K562 (cell line): ENCODE measurements around the gene KMO. TPM values are rescaled to one million over a fixed set of nuclear protein-coding genes. Genes with fewer than 3 reads are reported as not detected.
A peak's percentile ranks its signal among the peaks of the same experiment; 100 is the strongest.

ENCODE experiments used
- DACH1 ChIP-seq: fragments of 450-650 bp; IDR thresholded peaks from 2 replicates; pipeline ENCODE4 v1.6.1; 2018; ENCODE audit not compliant: partially characterized antibody
- ILK ChIP-seq: fragments of 450-650 bp; IDR thresholded peaks from 2 replicates; pipeline ENCODE4 v1.6.1; 2016; ENCODE audit warnings: missing genetic modification characterization, low read depth, mild to moderate bottlenecking, missing compliant biosample characterization, moderate library complexity, borderline replicate concordance
- KAT8 ChIP-seq: fragments of 450-650 bp; IDR thresholded peaks from 2 replicates; pipeline ENCODE4 v1.6.1; 2016; ENCODE audit warnings: low read depth, mild to moderate bottlenecking
- MTA1 ChIP-seq: fragments of 450-650 bp; IDR thresholded peaks from 2 replicates; pipeline ENCODE4 v1.6.1; 2017; ENCODE audit warnings: borderline replicate concordance
- PURB ChIP-seq: sonication (generic); formaldehyde crosslinking; IDR thresholded peaks from 2 replicates; pipeline ENCODE4 v1.9.0; 2021; ENCODE audit warnings: low read depth, mild to moderate bottlenecking, missing genetic modification reagents
- polyA plus RNA-seq, 8 experiments: library from polyadenylated mRNA; depleted of rRNA in 4 of 8; stranded (reverse) in 5 of 8; unstranded in 3 of 8; fragments of >200 nt; fragmentation: Nextera tagmentation in 2 of 8; fragmentation: Illumina TruSeq in 1 of 8; extraction: Ambion mirVana in 2 of 8; extraction: Trizol in 1 of 8; gene quantifications; 2 replicates each; pipeline versions ENCODE4 v1.2.1 to v1.2.3, GENCODE V29; 2011 to 2014; ENCODE audit warnings: inconsistent platforms in 1 of 8, missing spikeins in 1 of 8
- total RNA-seq, 7 experiments: library from RNA; depleted of rRNA in 6 of 7; stranded (reverse); fragments of >200 nt in 6 of 7; fragmentation: Illumina TruSeq in 2 of 7; extraction: Trizol in 2 of 7; gene quantifications; 2 replicates each; pipeline versions ENCODE4 v1.2.1 to v1.2.3, GENCODE V29; 2011 to 2021; ENCODE audit warnings: low replicate concordance in 1 of 7
- TF ChIP-seq, protein P1 (sequence below), 2 experiments: fragments of 450-650 bp; IDR thresholded peaks; 2 replicates each; pipeline ENCODE4 v1.6.1; 2016; ENCODE audit warnings: mild to moderate bottlenecking in 2 of 2, borderline replicate concordance in 1 of 2, low read depth in 1 of 2, moderate library complexity in 1 of 2
- TF ChIP-seq, protein P2 (sequence below): fragments of 250-450 bp; sonication (Bioruptor Pico); IDR thresholded peaks from 2 replicates; pipeline ENCODE4 v1.4.0; 2020; ENCODE audit warnings: mild to moderate bottlenecking, moderate library complexity
- TF ChIP-seq, protein P3 (sequence below): fragments of 250-450 bp; sonication (Bioruptor Pico); IDR thresholded peaks from 2 replicates; pipeline ENCODE4 v1.8.0; 2021; ENCODE audit warnings: mild to moderate bottlenecking, moderate library complexity
- TF ChIP-seq, protein P4 (sequence below): fragments of 250-450 bp; sonication (Bioruptor Pico); IDR thresholded peaks from 2 replicates; pipeline ENCODE4 v1.4.0; 2020; ENCODE audit warnings: mild to moderate bottlenecking, moderate library complexity

Gene KMO
- total and polyA plus RNA-seq, 9 of the 15 experiments (the other 6 are each of a cell fraction or from before 2014, with no cell fraction given) = 0.01 to 0.11 (median 0.01) TPM; not detected in 6

DNA sequence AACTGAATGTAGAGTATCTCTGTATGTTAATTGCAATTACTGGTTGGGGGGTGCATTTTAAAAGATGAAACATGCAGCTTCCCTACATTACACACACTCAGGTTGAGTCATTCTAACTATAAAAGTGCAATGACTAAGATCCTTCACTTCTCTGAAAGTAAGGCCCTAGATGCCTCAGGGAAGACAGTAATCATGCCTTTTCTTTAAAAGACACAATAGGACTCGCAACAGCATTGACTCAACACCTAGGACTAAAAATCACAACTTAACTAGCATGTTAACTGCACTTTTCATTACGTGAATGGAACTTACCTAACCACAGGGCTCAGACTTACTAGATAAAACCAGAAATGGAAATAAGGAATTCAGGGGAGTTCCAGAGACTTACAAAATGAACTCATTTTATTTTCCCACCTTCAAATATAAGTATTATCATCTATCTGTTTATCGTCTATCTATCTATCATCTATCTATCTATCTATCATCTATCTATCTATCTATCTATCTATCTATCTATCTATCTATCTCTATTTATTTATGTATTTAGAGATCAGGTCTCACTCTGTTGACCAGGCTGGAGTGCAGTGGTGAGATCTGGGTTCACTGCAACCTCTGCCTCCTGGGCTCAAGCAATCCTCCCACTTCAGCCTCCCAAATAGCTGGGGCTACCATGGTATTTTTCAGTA lies 60.2 kb downstream of the KMO start (continued):
- TF ChIP-seq, protein P1, sequence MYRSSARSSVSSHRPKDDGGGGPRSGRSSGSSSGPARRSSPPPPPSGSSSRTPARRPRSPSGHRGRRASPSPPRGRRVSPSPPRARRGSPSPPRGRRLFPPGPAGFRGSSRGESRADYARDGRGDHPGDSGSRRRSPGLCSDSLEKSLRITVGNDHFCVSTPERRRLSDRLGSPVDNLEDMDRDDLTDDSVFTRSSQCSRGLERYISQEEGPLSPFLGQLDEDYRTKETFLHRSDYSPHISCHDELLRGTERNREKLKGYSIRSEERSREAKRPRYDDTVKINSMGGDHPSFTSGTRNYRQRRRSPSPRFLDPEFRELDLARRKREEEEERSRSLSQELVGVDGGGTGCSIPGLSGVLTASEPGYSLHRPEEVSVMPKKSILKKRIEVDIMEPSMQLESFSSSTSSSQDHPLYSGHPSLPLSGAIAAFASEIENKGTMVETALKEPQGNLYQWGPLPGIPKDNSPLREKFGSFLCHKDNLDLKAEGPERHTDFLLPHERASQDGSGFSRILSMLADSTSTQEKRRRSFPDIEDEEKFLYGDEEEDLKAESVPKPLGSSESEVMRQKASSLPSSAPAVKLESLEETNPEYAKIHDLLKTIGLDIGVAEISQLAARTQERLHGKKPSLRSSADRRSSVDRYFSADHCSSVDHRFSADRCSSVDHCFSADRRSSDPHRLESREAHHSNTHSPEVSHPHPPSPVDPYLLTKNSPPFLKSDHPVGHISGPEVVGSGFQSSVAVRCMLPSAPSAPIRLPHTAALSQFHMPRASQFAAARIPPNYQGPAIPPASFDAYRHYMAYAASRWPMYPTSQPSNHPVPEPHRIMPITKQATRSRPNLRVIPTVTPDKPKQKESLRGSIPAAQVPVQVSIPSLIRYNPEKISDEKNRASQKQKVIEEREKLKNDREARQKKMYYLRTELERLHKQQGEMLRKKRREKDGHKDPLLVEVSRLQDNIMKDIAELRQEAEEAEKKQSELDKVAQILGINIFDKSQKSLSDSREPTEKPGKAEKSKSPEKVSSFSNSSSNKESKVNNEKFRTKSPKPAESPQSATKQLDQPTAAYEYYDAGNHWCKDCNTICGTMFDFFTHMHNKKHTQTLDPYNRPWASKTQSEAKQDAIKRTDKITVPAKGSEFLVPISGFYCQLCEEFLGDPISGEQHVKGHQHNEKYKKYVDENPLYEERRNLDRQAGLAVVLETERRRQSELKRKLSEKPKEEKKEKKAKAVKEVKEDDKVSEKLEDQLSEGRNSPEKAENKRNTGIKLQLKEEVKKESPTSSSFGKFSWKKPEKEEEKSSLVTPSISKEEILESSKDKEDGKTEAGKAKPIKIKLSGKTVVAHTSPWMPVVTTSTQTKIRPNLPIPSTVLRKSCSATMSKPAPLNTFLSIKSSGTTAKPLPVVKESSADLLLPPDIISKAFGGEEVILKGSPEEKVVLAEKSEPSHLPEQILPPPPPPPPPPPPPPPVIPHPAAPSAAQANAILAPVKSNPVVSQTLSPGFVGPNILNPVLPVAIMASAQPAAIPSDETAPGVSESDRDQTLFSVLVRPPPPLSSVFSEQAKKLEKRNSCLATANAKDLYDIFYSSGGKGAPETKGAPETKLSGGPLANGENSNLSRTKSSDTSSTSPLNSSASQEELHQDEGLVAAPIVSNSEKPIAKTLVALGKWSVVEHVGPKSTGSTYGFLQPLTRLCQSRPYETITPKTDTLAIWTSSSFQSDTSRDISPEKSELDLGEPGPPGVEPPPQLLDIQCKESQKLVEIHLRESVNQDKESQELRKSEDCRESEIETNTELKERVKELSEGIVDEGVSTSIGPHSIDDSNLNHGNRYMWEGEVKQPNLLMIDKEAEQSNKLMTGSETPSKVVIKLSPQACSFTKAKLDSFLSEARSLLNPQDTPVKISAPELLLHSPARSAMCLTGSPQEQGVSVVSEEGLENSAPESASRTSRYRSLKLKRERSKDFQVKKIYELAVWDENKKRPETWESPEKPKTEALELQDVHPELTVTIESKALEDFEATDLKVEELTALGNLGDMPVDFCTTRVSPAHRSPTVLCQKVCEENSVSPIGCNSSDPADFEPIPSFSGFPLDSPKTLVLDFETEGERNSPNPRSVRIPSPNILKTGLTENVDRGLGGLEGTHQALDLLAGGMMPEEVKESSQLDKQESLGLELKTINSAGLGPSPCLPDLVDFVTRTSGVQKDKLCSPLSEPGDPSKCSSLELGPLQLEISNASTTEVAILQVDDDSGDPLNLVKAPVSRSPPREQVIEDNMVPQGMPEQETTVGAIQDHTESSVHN (IDR thresholded peaks at IDR 0.05; ENCODE audit: borderline replicate concordance in 1 of 2, low read depth in 1 of 2) = no peak
- no peak for TF ChIP-seq KAT8
- TF ChIP-seq DACH1 = peak; percentile 97
- TF ChIP-seq, protein P2, sequence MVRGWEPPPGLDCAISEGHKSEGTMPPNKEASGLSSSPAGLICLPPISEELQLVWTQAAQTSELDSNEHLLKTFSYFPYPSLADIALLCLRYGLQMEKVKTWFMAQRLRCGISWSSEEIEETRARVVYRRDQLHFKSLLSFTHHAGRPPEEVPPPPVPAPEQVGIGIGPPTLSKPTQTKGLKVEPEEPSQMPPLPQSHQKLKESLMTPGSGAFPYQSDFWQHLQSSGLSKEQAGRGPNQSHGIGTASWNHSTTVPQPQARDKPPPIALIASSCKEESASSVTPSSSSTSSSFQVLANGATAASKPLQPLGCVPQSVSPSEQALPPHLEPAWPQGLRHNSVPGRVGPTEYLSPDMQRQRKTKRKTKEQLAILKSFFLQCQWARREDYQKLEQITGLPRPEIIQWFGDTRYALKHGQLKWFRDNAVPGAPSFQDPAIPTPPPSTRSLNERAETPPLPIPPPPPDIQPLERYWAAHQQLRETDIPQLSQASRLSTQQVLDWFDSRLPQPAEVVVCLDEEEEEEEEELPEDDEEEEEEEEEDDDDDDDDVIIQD (CRISPR knock-in tag) = no peak
- TF ChIP-seq ILK (tag) = no peak
- TF ChIP-seq, protein P3, sequence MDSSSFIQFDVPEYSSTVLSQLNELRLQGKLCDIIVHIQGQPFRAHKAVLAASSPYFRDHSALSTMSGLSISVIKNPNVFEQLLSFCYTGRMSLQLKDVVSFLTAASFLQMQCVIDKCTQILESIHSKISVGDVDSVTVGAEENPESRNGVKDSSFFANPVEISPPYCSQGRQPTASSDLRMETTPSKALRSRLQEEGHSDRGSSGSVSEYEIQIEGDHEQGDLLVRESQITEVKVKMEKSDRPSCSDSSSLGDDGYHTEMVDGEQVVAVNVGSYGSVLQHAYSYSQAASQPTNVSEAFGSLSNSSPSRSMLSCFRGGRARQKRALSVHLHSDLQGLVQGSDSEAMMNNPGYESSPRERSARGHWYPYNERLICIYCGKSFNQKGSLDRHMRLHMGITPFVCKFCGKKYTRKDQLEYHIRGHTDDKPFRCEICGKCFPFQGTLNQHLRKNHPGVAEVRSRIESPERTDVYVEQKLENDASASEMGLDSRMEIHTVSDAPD (CRISPR knock-in tag) = no peak
- TF ChIP-seq PURB = no peak
- TF ChIP-seq MTA1 = 0 out of 2 replicates have a peak, but pooled peaks have one; percentile 26
- TF ChIP-seq, protein P4, sequence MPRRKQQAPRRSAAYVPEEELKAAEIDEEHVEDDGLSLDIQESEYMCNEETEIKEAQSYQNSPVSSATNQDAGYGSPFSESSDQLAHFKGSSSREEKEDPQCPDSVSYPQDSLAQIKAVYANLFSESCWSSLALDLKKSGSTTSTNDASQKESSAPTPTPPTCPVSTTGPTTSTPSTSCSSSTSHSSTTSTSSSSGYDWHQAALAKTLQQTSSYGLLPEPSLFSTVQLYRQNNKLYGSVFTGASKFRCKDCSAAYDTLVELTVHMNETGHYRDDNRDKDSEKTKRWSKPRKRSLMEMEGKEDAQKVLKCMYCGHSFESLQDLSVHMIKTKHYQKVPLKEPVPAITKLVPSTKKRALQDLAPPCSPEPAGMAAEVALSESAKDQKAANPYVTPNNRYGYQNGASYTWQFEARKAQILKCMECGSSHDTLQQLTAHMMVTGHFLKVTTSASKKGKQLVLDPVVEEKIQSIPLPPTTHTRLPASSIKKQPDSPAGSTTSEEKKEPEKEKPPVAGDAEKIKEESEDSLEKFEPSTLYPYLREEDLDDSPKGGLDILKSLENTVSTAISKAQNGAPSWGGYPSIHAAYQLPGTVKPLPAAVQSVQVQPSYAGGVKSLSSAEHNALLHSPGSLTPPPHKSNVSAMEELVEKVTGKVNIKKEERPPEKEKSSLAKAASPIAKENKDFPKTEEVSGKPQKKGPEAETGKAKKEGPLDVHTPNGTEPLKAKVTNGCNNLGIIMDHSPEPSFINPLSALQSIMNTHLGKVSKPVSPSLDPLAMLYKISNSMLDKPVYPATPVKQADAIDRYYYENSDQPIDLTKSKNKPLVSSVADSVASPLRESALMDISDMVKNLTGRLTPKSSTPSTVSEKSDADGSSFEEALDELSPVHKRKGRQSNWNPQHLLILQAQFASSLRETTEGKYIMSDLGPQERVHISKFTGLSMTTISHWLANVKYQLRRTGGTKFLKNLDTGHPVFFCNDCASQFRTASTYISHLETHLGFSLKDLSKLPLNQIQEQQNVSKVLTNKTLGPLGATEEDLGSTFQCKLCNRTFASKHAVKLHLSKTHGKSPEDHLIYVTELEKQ = no peak
